Activated T-helper 1 cell treated with anti-CD3 and anti-CD28 coated beads, Interleukin-2, amount 50 U/mL, for 16 hours (primary cell): ENCODE data around the gene GIT2.
"Not testable (repeated sequence)": the region's sequence is repeated elsewhere in the genome, so short reads cannot be mapped to it uniquely, and the experiment has no call there.

ENCODE experiments used
- DNase-seq, 2 donors: peaks; one replicate each; pipeline ENCODE4 v3.0.0-alpha.2; 2020; ENCODE audit warnings: low read depth in 1 of 2, low spot score in 1 of 2

The GIT2 gene, protein sequence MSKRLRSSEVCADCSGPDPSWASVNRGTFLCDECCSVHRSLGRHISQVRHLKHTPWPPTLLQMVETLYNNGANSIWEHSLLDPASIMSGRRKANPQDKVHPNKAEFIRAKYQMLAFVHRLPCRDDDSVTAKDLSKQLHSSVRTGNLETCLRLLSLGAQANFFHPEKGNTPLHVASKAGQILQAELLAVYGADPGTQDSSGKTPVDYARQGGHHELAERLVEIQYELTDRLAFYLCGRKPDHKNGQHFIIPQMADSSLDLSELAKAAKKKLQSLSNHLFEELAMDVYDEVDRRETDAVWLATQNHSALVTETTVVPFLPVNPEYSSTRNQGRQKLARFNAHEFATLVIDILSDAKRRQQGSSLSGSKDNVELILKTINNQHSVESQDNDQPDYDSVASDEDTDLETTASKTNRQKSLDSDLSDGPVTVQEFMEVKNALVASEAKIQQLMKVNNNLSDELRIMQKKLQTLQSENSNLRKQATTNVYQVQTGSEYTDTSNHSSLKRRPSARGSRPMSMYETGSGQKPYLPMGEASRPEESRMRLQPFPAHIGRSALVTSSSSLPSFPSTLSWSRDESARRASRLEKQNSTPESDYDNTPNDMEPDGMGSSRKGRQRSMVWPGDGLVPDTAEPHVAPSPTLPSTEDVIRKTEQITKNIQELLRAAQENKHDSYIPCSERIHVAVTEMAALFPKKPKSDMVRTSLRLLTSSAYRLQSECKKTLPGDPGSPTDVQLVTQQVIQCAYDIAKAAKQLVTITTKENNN

DNA sequence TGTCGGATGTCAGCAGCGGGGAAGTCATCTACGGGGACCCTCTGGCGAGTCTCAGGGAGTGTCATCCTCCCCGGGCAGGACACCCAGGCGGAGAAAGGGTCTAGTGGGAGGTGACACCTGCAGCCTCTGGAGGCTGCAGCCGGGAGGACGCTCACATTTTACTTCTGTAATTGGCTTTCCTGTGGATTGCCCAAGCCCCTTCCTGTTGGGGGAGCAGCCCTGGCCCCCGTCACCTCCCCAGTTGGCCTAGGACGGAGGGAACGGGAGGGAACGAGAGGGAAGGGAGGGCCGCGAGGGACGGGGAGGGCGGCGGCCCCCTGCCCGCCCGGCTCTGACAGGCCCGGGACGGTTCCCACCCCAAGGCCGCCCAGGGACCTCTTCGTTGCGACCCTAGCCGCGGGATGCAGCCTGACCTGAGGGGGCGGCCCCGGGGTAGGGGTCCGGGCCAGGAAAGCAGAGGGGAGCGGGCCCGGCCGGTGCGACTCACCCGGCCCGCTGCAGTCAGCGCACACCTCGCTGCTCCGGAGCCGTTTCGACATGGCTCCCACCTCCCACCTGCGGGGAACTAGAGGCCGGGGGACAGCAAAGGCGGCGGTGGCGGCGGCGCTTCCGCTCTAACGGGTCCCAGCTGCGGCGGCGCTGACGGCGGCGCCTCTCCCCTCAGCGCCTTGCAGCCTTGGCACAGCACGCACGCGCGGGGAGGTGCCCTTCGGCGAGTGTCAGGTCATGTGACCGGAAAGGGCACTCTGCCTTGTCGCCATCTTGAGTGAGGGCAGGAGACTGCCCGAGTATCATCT, at the start of gene GIT2:
TSS of gene GIT2 (minus strand) at position 683 of the 797 bp plus-strand sequence. CDS start at position 539, 144 bp downstream.
- DNase-seq, result peak; percentile 83 to 92

DNA sequence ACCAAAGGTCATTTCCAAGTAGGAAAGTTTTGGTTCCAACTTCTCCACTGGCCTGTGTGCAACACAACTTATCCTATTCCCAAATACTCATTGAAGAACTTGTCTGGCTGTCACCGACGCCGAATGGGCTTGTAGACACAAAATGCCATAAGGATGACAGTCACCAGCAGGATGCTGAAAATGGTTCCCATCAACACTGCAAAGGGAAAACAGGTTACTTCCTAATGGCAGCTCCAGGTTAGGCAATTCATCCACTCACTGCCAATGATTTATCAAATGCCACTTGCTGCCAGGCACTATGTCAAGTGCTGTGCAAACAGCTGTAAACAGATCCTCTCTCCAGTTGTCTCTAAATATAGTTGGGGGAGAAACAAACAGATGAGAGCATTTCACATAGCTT, 46.1 kb upstream of the GIT2 start:
- DNase-seq, result no peak

DNA sequence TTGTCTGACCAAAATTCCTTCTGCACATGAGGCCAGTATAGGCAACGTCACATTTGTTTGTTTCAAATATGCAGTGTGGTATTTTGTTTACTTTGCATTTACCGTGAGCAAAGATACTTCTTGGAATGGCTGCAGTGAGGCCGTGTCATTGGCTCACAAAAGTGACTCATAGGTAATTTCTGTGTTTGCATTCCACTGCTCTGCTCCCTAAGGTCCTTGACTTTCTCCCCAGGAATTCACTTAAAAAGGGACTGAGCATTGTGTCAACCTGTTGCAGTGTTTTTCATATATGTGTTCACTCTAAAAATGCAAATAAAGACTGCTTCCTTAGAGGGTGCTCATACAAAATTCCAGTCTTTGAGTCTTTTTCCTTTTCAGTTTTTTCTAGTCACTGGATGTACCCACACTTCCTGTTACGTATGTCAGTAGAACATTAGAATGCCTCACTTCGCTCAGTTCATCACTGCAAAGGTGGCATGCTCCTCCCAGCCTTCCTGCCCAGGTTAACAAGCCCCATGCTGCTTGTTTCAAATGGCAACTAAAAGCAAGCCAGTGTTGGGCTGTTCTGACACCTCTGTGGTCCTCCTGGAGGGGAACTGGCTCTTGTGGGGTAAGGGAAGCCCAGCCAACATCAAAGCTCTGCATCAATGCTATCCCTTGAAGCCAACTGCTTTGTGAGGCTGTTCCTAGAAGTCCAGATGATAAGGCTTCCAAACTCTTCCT, 43.1 kb upstream of the GIT2 start:
- DNase-seq, result no peak

DNA sequence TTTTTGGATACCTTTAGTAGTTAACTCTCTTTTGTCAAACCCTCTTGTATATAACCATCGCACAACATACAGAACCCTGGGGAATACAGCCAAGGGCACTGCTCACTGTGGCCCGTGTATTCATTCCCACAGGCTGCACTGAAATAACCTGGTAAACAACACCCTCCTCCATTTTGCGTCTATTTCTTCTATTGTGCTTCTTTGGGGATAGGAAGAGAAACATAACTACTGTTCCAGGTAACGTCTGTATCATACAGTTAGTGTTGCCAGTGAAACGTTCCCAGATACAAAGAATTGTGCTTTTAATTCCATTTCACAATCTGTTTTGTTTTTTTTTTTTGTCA, 42.5 kb upstream of the GIT2 start:
- no peak for DNase-seq

DNA sequence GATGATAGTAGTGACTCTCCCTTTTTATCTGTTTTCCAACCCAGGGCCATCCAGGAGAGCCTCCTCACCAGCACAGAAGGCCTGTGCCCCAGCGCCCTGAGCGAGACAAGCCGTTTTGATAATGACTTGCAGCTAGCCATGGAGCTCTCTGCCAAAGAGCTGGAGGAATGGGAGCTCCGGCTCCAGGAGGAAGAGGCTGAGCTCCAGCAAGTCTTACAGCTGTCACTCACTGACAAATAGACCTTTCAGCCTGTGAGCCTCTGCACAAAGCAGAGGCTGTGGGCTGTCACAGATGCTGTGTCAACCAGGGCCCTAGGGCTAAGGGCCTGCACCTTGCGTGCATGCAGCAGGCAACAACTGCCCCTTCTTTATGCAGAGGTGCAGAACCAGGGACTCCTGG, 41.1 kb upstream of the GIT2 start:
- DNase-seq, result no peak

DNA sequence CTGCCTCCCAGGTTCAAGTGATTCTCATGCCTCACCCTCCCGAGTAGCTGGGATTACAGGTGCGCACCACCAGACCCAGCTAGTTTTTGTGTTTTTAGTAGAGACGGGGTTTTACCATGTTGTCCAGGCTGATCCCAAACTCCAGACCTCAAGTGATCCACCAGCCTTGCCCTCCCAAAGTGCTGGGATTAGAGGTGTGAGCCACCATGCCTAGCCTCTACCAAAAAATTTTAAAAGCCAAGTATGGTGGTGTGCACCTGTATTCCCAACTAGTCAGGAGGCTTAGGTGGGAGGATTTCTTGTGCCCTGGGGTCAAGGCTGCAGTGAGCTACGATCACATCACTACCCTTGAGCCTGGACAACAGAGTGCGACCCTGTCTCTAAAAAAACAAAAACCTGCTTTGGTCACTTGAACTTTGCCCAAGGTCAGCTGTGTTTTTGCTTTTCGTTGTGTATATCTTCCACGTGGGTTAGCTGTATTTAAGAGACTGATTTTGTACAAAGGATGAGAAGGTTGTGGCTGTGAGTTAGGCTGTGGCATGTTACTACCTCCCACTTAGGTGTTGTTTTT, 39.5 kb upstream of the GIT2 start:
- DNase-seq, result no peak

DNA sequence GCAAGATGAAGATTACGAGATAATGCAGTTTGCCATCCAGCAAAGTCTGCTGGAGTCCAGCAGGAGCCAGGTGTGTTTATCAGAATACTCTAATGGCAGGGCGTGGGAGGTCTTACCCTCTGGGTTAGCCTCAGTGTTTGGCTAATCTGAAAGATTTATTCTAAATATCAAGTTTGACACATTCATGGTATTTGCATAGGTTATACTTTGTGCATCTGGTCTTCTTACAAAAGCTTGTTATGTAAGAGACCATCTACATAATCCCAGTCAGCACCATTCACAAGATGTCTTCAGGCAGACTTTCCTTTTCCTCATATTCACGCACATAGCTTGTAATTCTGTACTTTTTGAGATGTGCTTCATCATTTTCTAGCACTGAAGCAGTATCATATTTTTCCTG, 37.7 kb upstream of the GIT2 start:
- DNase-seq, result no peak

DNA sequence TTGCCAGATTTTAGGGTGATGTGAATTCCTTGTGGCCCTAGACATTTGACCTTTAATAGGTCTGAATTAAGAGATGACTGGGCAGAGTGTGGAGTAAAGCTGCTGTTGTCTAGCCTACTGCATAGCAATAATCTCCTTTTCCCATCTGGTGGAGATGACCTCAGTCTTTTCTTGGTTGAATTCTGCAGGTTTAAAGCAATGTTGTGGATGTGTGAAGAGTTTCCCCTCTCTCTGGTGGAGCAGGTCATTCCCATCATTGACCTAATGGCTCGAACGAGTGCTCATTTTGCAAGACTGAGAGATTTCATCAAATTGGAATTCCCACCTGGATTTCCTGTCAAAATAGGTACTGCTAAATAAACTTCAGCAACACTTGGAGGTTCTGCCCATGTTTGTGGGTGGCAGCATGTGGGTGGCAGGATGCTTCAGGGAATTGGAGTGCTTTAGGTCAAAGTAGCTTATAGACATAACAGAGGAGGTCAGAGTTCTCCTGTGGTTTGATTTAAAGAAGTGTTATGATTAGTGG, 33.2 kb upstream of the GIT2 start:
- no peak for DNase-seq

DNA sequence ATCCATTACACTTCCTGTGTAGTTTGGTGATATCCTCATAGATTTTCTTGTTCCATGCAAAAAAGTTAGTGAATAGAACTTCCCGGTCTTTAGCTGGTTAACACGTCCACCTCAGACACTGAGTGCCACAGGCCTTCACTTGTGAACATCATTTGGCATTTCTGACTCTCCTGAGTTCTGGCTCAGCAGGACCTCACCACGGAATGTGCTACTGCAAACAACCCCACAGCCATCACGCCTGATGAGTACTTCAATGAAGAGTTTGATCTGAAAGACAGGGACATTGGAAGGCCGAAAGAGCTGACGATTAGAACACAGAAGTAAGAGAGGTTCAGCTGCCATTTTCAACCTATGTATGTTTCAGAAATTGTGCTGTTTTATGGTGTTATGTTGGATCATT, 32.2 kb upstream of the GIT2 start:
- DNase-seq, result no peak

DNA sequence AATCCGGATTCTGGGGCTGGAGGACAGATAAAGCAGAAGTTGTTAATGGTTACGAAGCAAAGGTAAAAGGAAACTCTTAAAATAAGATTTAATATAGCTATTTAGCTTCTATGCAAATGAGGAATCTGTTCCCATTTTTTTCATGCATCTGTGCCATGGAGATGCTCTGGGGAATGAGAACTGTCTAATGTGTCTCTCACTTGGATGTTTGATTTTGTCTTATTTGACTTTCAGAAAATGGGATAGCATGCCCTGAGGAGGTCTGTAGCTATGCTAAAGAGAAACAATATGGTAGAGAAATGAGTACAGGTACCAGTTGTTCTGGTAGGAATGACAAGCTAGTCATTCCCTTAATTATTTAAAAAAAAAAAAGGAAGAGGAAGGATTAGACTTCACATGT, 27.9 kb upstream of the GIT2 start:
- DNase-seq, result no peak

DNA sequence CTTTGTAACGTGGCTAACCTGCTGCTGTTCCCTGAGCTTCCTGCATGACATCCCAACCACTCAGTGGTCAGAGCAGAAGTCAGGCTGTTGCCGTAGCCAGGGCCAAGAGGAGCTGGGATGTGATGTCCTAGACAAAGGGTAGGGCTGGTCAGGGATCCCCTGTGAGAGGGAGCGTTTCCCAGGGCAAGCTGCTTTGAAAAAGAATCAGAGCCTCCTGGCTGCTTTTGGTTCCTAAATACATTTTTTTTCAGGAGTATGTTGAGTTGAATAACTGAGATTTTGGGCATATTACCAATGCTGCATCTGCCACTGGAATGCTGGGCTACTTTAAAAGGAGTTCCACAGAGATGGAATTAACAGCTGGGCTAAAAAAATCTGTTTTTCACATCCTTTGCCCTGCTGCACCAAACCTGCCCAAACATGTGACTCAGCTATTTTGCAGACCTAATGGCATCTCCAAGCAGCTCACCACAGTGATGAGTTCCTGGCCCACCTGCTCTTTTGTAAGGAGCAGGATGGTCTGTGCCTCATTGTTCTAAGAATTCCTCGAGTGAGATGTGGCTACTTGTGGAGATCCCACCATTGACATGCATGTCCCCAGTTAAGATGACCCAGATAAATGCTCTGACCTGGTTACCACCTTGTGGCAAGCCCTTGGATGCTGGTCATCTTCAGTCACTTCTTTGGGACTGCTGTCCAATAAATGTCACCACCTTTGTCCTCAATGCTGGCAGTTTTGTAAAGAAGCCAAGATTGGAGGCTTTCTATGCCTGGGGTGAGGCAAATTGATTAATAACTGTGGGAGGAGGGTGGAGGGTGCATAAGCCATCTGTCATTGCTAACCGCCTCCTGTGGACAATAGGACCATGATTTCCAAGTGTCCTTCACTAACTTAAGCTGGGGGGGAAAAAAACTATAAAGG, 27.2 kb upstream of the GIT2 start:
- no peak for DNase-seq

DNA sequence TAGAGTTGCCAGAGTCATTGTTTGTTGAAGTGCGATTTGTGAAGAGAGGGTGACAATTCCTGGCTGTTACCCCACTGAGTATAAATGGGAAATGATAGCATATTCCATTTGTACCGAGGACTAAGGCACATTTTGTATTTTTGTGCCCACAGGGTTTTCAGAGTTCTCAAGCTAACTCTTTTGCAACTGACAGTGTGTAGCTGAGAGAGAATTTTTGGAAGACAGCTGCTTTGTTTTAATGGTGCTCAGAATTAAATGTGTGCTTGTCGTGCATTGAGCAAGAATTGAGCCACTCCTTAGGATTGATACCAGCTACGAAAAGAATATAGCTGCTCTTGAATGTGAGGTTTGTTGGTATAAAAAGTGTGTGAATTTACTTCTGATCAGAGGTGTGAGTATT, 24.8 kb upstream of the GIT2 start:
- DNase-seq, result no peak

DNA sequence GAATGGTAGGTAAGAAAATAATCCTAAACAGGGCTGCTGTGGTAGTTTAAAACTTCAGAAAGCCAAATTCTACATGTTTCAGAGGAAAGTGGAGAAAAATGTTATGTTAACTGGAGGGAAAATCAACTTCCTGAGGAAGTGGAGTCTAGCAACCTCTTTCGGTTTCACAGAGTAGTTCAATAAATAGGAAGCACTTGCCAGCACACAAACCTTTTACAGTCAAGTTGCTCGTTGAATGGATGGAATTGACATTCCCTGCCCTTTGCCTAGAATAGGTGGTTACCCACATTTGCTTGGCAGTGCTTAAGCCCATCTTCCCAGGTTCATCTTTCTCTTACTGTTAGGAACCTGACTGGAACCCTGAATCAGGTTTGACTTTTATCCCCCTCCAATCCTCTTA, 19.0 kb upstream of the GIT2 start:
- DNase-seq, result no peak

DNA sequence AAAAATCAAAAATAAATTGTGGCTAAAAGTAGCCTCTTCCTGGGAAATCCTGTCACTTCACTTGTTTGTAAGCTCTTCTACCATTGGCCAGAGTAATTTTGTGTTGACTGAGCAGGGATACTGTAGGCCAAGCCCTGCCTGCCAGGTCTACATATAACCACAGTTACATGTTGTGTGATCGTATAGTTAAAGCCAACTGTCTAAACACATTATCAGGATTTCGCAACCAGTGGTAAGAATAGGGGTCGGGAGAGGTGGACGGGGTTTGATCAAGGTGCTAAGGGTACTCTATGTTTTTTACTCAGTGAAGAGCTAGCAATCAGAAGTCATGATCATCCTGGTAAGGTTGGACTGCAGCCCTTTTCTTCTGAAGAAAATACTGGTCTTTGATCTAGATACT, 16.5 kb upstream of the GIT2 start:
- DNase-seq, result no peak

DNA sequence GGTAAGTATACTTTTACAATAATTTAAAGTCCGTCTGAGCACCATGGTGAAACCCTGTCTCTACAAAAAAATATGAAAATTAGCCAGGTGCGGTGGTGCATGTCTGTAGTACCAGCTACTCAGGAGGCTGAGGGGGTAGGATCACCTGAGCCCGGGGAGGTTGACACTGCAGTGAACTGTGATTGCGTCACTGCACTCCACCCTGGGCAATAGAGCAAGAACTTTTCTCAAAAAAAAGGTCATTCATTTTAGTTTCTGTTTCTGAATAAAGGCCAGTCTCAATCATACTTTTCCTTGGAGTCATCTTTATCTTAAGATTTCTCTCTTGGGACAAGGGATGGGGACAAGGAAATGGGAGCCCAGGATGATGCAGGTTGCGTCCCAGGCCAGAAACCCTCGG, 16.0 kb upstream of the GIT2 start:
- DNase-seq, result no peak

DNA sequence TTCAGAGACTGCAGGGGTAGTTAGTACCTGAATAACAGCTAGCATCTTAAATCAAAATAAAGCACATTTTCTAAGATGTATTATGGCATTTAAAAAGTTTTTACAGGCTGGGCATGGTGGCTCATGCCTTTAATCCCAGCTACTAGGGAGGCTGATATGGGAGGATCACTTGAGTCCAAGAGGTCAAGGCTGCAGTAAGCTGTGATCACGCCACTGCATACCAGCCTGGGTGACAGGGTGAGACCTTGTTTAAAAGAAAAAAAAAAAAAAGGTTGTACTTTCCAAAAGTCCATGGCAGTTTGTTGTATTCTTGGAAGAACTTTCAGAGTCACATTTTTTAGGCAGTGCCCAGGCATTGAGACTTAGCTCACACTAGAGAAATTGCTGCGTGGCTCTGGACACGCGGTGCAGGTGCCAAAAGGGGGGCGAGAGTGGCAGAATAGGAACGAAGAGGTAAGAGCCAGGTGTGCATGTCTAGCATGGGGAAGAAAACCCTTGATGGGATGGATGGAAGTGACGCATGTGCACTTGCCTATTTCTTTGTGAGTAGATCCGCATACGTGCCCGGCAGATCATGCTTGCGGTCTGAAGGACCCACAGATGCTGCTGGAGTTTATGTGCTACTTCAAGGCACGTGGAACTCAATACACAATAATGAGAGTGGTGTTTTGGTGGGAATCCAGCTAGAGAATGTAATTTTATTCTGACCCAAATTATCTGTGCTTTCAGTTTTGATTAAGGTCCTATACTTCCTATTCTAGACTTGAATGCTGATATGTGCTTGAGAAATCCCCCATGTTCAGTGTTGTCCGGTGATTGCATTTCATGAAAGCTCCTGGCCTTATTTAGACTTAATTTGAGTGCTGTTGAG, 14.9 kb upstream of the GIT2 start:
- DNase-seq, result no peak

DNA sequence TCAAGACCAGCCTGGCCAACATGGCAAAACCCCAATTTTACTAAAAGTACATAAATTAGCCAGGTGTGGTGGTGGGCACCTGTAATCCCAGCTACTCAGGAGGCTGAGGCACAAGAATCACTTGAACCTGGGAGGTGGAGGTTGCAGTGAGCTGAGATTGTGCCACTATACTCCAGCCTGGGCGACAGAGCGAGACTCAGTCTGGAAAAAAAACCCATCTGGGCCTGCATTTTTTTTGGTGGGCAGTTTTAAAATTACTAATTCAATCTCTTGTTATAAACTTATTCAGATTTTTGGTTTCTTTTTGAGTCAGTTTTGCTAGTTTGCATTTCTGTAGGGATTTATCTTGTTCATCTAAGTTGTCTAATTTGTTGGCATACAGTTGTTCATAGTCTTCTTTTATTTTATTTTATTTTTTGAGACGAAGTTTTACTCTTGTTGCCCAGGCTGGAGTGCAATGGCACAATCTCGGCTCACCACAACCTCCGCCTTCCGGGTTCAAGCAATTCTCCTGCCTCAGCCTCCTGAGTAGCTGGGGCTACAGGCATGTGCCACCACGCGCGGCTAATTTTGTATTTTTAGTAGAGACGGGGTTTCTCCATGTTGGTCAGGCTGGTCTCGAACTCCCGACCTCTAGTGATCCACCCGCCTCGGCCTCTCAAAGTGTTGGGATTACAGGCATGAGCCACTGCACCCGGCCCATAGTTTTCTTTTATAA, 12.7 kb upstream of the GIT2 start:
- DNase-seq, result not testable (repeated sequence)

DNA sequence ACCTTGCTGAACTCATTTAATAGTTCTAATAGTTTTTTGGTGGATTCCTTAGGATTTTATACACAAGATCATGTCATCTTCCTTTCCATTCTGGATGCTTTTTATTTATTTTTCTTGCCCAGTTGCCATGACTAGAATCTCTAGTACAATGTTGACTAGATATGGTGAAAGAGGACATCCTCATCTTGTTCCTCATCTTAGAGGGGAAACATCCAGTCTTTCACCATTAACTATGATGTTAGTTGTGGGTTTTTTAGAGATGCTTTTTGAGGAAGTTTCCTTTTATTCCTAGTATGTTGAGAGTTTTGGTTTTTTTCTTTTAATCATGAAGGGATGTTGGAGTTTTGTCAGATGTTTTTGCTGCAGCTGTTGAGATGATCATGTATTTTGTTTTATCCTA, 11.7 kb upstream of the GIT2 start:
- DNase-seq, result no peak
